ENCODE results near the gene PIAS3.
"Not testable (repeated sequence)": the region's sequence is repeated elsewhere in the genome, so short reads cannot be mapped to it uniquely, and the experiment has no call there.

PIAS3 gene

GRCh38 chr1:145822779-145823331, 36.0 kb downstream of the PIAS3 start:
- not testable (repeated sequence) for DNase-seq

- not testable (repeated sequence) for DNase-seq
Observed at GRCh38 chr1:145818095-145818494, 40.8 kb downstream of the PIAS3 start.

GRCh38 chr1:145812977-145813810, 45.7 kb downstream of the PIAS3 start:
- not testable (repeated sequence) for DNase-seq

- DNase-seq, result no peak
Observed at GRCh38 chr1:145806844-145807243, 52.0 kb downstream of the PIAS3 start.

GRCh38 chr1:145806408-145806807, 52.5 kb downstream of the PIAS3 start:
- no peak for DNase-seq

- DNase-seq, result no peak
Observed at GRCh38 chr1:145805057-145805456, 53.8 kb downstream of the PIAS3 start.

GRCh38 chr1:145804235-145805045, 54.4 kb downstream of the PIAS3 start:
- no peak for DNase-seq

GRCh38 chr1:145799806-145800205, 59.1 kb downstream of the PIAS3 start:
- DNase-seq, result no peak

All from GDM1 (cell line).